HG03196 (cell line): ENCODE measurements around the gene SDK1.

Source experiments
- ATAC-seq: cut with Tn5 transposase; IDR thresholded peaks from one replicate; pipeline ENCODE4 v1.9.1; 2021; ENCODE audit not compliant: unreplicated experiment

SDK1 gene

DNA sequence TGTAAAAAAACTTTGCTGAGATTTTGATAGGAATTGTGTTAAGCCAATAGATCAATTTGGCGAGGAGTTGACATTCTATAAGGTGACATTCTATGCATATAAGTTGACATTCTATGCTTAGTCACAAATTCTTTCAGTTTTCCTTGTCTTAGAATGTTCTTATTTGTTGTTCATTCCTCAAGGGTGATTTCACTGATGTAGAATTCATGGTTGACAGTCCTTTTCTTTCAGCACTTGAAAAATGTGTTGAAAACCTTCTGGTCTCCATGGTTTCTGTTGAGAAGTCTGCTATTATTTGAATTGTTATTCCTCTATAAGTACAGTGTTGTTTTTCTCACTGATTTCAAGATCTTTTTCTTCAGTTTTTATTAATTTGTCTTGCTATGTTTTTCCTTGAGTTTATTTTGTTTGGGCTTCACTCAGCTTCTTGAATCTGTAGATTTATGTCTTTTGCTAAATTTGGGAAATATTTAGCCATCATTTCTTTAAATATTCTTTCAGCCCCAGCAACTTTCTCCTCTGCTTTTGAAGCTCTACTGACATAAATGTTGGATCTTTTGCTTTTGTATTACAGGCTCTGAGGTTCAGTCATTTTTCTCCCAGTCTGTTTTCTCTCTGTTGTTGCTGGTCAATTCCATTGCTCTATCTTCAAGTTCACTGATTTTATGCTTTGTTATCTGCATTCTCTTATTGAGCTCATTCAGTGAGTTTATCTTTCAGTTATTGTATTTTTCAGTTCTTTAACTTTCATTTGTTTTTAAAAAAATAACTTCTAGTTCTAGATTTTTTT is 154.9 kb downstream of the SDK1 start:
- ATAC-seq, result no peak

DNA sequence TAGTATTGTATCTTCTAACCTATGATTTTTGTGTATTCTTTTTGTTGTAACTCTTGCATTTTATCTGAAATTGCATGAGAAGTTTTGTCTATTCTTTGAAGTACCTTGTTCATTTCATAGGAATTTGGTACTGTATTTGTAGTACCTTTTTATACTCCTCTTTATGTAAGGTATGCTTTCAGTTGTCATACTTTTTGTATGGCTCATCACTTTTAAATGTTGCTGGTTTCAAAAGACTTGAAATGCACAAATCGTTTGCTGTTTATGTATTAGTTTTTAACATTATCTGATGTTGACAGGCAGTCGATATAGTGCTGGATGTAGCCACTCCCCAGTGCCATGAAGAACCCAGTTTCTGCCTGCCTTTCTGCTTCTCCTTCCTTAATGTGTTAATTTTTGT is 158.1 kb downstream of the SDK1 start:
- ATAC-seq, result no peak

DNA sequence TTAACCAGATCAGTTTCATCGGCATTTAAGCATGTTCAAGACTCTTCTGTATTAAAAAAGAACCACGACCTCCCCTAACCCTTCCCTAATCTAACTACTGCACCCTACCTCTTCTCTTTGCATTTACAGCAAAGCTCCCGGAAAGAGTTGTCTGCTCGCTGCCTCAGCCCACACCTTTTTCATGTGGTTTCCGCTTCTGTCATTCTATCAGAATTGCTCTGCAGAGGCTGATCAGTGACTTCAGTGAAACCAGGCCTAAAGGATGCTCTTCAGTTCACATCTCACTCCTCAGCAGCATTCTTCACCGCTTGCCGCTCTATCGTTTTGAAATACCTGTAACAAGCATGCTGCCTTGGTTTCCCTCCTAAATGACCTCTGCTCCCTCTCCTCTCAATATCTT is 160.9 kb downstream of the SDK1 start:
- ATAC-seq, result no peak

- no peak for ATAC-seq
Measured at GRCh38 chr7:3463696-3464095, 162.6 kb downstream of the SDK1 start.

DNA sequence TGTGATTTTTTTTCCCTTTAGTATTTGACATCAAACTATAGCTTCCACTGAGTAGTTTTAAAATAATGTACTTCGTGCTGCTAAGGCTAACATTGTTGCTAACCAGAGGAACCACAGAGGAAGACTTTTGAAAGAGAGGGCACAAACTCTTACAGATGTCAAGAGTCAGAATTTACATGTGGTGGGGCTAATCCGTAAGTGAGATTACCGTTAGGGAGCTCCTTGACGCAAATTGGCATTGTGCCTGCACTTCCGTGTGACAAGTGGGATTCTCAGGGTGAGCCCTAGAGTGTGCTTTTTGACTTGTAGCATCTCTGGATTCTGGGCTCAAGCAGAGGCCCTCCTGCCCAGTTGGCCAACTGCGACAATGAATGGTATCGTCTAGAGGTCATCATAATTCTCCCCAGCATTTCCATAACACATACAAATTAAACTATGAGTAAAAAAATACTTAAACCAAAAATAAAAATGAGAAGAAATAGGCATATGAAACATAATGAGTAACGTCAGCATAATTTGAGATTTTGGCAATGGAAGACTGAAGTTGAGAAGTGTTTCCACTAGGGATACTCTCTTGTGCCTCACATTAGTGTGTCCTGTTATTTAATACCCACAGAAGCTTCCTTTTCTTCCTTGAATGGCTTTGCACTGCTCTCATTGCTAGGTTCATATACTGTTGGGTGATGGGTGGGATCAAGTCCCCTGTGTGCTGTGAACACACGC is 164.0 kb downstream of the SDK1 start:
- ATAC-seq, result no peak

GRCh38 chr7:3466261-3466660 is 165.2 kb downstream of the SDK1 start:
- ATAC-seq, result no peak

- ATAC-seq, result no peak
Measured at GRCh38 chr7:3469641-3470040, 168.6 kb downstream of the SDK1 start.

DNA sequence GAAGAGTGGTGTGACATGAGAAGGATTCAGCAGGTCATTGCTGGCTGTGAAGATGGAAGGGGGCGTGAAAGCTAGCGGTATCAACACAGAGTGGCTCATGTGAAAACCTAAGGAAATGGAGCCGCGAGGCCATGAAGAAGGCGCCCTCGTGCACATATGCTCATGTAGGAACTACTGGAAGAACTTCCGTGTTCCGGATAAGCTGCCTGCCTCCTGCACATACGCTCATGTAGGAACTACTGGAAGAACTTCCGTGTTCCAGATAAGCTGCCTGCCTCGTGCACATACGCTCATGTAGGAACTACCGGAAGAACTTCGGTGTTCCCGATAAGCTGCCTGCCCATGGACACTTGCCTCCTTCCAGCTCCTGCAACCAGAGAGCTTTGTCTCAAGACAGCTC is 179.1 kb downstream of the SDK1 start:
- no peak for ATAC-seq

GRCh38 chr7:3481435-3481834 is 180.4 kb downstream of the SDK1 start:
- ATAC-seq, result no peak

- ATAC-seq, result no peak
Measured at GRCh38 chr7:3482147-3482921, 181.3 kb downstream of the SDK1 start.

GRCh38 chr7:3486841-3487240 is 185.8 kb downstream of the SDK1 start:
- ATAC-seq, result no peak

GRCh38 chr7:3488829-3489228 is 187.8 kb downstream of the SDK1 start:
- ATAC-seq, result no peak

- no peak for ATAC-seq
Measured at GRCh38 chr7:3493499-3493898, 192.4 kb downstream of the SDK1 start.

DNA sequence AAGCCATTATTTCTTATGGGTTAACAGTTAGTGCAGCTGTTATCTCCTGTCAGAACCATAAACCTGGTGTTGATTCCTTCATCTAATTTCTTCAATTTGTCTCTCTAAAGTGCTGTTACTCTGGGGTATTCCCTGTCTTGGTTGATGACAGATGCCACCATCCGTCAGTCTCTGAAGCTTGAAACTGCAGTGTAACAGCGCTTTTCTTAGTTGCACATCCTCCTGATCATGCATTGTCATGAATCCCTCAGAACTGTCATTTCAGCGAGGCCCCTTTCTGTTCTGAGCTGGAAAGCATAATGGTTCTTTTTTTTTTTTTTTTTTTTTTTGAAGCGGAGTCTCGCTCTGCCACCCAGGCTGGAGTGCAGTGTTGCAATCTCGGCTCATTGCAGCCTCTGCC is 193.9 kb downstream of the SDK1 start:
- no peak for ATAC-seq

GRCh38 chr7:3495530-3495929 is 194.5 kb downstream of the SDK1 start:
- ATAC-seq, result no peak

DNA sequence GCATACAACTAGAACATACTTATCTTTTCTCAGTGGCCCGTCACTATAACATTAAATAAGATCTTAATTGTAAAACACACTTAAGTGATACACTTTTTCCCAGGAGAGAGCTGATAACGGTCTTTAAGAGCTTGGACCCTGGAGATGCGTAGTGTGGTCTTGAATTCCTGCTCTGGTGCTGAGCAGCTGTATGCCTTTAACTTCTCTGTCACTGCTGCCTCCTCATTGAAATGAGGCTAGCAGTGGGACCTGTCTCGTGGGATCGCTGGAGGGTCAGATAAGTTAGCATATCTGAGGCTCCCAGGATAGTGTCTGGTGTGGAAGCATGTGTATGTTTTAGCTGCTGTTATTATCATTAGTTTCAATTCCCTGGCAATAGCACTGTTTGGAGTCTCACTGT is 194.9 kb downstream of the SDK1 start:
- no peak for ATAC-seq

DNA sequence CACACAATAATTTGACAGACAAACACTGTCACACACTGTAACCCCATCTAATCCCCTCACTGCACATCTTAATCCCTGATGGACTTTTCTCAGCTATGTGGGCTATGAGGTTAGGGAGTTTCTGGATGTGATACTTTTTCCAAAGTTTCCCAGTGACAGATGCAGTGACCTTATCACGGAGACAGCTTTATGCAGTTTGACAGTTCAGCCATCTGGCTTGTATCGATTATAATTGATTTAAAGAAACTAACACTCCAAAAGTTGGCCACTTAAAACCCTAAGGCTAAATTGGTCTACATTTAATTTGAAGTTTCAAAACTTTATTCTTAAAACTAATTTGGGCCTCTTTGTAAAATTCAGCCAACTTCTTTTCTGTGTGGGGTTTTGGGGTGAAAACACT is 196.7 kb downstream of the SDK1 start:
- no peak for ATAC-seq

DNA sequence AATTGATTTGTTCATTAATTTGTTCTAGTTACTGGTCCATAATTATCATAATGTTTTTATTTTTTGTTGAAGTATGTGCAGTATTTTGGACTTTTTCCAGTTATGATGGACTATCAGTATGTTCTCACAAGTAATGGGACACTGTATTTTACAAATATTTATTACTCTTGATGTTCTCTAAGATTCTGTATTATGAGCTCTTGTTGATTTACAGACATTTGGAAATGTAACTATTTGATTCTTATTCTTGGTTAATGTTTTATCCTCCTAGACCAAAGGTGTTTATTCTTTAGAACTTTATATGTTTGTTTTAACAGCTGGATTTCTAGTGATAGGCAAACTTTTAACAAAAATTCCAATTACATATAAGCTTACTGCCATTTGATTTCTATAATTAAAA is 200.6 kb downstream of the SDK1 start:
- no peak for ATAC-seq

- ATAC-seq, result no peak
Measured at GRCh38 chr7:3504384-3504783, 203.3 kb downstream of the SDK1 start.

- no peak for ATAC-seq
Measured at GRCh38 chr7:3510101-3511020, 209.3 kb downstream of the SDK1 start.

DNA sequence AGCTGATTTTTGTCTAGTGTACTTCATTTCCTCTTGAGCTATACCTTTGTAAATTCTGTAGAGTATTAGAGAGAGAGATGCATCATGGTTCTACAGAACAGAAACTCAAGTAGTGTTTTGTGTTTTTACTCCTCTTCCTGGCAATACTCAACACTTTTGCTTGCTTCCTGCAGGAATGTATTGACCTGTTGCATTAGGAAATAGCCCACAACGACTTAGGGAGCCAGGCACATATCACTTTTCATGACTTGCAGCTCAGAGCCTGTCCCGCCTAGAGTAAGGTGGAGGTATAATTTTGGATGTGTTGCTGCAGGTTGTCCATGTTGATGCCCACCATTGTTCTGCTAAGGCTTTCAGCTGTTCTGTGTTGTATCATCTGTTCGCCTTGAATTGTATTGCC is 216.3 kb downstream of the SDK1 start:
- ATAC-seq, result no peak
